Measurements from ENCODE around the gene HS3ST3A1.

Gene HS3ST3A1

DNA sequence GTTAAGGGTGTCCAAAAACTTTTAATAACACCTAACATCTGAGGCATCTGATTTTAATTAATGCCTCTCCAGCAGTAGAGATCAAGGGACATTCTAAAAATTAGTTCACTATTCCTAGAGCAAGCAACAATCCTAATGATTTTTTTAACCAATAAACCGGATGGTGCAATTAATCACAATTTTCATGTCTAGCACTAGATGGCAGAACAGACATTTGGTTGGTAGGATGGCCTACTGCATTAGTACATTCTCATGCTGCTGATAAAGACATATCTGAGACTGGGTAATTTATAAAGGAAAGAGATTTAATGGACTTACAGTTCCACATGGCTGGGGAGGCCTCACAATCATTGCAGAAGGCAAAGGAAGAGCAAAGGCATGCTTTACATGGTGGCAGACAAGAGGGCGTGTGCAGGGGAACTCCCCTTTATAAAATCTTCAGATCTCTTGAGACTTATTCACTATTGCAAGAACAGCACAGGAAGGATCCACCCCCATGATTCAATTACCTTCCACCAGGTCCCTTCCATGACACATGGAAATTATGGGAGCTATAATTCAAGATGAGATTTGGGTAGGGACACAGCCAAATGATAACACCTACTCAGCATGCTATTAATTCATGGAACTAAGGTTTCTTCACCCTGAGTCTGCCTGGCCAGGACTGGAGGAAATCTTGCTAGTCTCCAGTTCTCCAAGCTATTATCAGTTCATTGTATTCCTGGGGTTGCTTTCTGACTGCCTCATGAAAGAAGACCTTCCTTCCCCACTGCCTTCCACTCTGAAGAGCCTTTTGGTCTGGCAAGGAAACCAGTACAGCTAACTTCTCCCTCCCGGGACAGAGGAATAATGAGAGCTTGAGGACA, 24.8 kb downstream of the HS3ST3A1 start:
- TF ChIP-seq, protein P1, sequence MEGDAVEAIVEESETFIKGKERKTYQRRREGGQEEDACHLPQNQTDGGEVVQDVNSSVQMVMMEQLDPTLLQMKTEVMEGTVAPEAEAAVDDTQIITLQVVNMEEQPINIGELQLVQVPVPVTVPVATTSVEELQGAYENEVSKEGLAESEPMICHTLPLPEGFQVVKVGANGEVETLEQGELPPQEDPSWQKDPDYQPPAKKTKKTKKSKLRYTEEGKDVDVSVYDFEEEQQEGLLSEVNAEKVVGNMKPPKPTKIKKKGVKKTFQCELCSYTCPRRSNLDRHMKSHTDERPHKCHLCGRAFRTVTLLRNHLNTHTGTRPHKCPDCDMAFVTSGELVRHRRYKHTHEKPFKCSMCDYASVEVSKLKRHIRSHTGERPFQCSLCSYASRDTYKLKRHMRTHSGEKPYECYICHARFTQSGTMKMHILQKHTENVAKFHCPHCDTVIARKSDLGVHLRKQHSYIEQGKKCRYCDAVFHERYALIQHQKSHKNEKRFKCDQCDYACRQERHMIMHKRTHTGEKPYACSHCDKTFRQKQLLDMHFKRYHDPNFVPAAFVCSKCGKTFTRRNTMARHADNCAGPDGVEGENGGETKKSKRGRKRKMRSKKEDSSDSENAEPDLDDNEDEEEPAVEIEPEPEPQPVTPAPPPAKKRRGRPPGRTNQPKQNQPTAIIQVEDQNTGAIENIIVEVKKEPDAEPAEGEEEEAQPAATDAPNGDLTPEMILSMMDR (conservative IDR thresholded peaks at IDR 0.05; ENCODE audit: low read depth, low read length): peak; percentile 44
- DNase-seq (ENCODE audit: low read depth): peak; percentile 72
- no peak overlapping the region for H3K4me3 ChIP-seq (ENCODE audit: low read depth, low read length)

- H3K4me3 ChIP-seq (ENCODE audit: low read depth, low read length): no peak overlapping the region
- peak; percentile 61 for DNase-seq (ENCODE audit: low read depth)
- TF ChIP-seq, protein P1 (conservative IDR thresholded peaks at IDR 0.05; ENCODE audit: low read depth, low read length): no peak
These were observed 25.8 kb downstream of the HS3ST3A1 start for GRCh38 chr17:13575922-13576419.

DNA sequence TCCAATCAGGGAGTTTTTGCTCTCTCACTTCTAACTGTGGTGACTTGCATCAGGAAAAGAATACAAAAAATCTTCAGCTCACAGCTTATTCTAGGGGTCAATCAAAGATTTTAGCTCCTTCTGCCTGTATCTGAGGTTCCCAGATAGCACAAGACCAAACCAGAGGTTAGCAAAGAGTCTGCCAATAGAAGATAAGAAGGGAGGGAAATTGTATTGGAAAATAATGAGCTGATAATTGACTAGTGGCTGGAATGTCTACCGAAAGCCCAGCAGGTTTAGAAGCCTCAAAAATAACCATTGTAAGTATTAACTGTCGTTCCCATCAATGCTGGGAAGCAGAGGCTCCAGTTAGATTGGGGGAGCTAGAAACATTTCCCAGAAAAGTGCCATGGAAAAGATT, 26.3 kb downstream of the HS3ST3A1 start:
- DNase-seq (ENCODE audit: low read depth): no peak
- TF ChIP-seq, protein P1 (conservative IDR thresholded peaks at IDR 0.05; ENCODE audit: low read depth, low read length): no peak
- no peak overlapping the region for H3K4me3 ChIP-seq (ENCODE audit: low read depth, low read length)

- DNase-seq (ENCODE audit: low read depth): peak; percentile 67
- H3K4me3 ChIP-seq (ENCODE audit: low read depth, low read length): no peak overlapping the region
- TF ChIP-seq, protein P1 (conservative IDR thresholded peaks at IDR 0.05; ENCODE audit: low read depth, low read length): no peak
These were observed 29.1 kb downstream of the HS3ST3A1 start for GRCh38 chr17:13572581-13572980.

DNA sequence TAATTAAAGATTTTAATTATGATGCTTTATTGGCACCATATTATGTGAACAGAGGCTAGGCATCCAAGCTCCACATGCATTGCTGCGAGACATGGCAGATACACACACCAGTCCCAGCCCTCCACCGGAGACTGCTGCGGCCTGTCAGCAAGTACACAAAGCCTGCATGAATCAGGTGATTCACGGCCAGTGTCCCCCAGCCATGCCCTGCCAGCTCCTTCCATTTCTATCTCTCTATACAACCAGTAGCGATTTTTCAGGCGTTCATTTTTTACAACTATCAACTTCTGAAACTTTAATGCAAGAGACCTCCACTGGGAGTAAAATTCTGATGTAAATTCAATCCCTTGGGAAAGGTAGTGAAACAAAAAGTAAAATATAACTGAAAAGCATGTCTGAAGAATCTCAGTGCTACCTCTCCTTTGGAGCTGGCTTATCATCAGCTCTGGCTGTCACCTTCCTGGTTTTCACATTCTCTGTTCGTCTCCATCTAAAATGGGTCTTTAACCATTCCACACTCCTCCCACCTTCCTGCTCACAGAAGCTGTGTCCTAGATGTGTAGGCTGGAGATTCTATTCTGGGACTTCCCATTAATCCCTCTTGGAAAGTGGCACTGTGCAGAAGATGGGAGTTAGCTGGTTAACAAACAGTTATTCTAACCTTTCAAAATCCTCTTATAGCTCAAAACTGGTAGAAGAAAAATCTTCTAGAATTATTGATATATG, 32.2 kb downstream of the HS3ST3A1 start:
- TF ChIP-seq, protein P1 (conservative IDR thresholded peaks at IDR 0.05; ENCODE audit: low read depth, low read length): no peak
- peak; percentile 59 for DNase-seq (ENCODE audit: low read depth)
- H3K4me3 ChIP-seq (ENCODE audit: low read depth, low read length): no peak overlapping the region

DNA sequence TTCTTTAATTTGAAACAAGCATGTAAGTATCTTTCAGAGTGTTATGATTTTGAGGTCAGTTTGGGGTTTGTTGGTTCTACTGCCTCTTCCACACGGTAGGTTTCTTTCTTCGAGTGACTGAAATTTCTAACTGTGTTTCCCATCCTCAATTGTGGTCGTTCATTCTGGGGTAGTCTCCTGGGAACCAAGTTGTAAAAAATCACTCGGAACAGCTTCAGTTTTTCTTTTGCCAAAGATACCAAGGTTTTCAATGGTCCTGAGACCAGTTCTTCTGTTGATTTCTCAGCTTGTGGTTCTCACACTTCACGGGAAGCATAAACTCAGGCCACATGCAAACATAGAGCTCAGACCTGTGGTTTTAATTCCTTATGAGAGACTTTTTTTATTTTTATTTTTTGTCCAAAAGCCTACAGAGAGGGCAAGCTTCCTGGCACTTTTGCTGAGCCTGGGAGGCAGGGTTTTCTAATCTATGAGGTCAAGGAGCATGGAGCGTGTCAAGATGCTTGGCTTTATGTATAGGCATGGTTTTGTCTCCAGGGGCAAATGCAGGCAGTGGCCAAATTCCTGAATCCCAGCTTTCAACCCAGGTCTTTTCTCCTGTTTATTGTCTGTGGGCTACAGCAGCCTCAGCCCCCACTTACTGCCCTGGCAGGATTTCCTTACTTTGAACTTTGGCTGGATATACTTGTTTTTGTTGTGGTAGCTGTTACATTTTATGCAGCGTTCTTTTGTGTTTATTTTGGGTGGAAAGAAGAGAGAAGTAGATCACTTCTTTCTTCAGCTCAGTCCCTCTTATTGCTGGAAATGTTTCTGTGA, 32.9 kb downstream of the HS3ST3A1 start:
- TF ChIP-seq, protein P1 (conservative IDR thresholded peaks at IDR 0.05; ENCODE audit: low read depth, low read length): no peak
- peak; percentile 87 for DNase-seq (ENCODE audit: low read depth)
- H3K4me3 ChIP-seq (ENCODE audit: low read depth, low read length): no peak overlapping the region
